Measurements from ENCODE around the gene TFAP2E. TPM values are rescaled to one million over a fixed set of nuclear protein-coding genes. Genes with fewer than 3 reads are reported as not detected.

TFAP2E gene
- total RNA-seq, 5 donors from 2014 or later (not counting 1 experiment from before 2014, with no cell fraction given) = 2.8 to 4.6 (median 3.1) TPM

DNA sequence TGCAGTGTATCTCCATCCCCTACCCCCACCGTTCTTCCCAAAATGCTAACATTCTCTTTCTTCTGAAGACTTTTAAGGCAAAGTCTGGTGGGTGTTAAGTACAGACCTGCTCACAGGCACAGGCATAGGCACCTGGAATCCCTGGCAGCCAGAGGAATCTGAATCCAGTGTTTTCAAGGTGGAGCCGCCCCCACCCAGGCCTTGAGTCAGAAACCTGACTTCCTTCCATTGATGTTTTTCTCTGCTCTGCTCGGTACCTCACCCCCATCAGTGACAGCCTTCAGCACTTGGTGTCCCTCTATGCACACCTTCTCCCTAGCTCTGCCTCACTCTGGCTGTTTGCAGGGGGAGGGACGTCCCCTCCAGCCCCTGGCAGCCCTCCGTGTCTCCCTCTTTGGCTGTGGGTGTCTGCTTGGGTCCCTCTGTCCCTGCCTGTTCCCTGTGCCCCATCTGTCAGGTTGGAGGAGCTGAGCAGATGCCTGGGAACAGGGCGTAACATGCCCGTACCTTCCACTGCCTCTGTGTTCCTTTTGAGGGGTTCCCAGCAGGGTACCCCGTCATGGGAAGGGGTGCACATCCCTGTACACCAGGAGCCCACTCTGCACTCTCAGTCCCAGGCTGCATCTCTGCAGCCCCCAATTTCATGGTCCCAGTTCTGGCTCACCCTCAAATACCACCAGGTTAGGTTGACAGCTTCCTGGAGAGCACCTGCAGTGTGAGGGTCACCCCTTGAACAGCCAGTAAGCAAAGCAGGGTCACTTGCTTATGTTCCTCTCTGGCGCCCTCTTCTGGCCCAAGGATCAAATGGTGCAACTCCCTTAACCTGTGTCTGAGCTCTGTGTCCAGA, 8.9 kb upstream of the TFAP2E start:
- ChIA-PET POLR2A (interaction anchor here in 1 of 2 donors (0.5 kb wide), 1 partner anchor 163 kb away, joined by 4 read pairs; no protein-coding TSS in a partner anchor), CTCF (interaction anchor here (0.9 to 2.1 kb wide), 19 partner anchors 8 to 163 kb away, joined by 3 to 56 read pairs (median 4); partner anchors contain the start of gene TFAP2E (in 1 of the 2))
- Histone ChIP-seq H3K36me3 (ENCODE audit: control insufficient read depth in 2 of 2, extremely low read depth in 1 of 2, insufficient read depth in 1 of 2, low read length in 1 of 2) (peaks cover 3 to 7% of the 10 kb centered on the region in 2 donors), H3K4me1 (ENCODE audit: control insufficient read depth in 1 of 2, extremely low read depth in 1 of 2, insufficient read depth in 2 of 2, low read length in 2 of 2) (peaks cover 0 to 16% of the 10 kb centered on the region in 2 experiments), H3K4me3 (ENCODE audit: control insufficient read depth in 1 of 2, extremely low read depth in 1 of 2, low read length in 1 of 2) (no peak overlapping the region), H3K27ac (ENCODE audit: low read length) (no peak overlapping the region), H3K9me3 (no peaks in the 10 kb centered on the region), H3K27me3 (replicated peaks in 1 of 2; ENCODE audit: control insufficient read depth in 2 of 2, extremely low read depth in 1 of 2, insufficient read depth in 2 of 2, low read length in 1 of 2) (no peaks in the 10 kb centered on the region)
- ATAC-seq (replicated peaks in 1 of 4) (peak; percentile 61 to 76 (median 70)), DNase-seq (peak; percentile 48 to 89 (median 73))
- 81% methylated on average over 5 of the region's 9 CpGs for WGBS (ENCODE audit: insufficient coverage)
- peak overlapping the region; percentile 56 to 76 for H3K27ac Mint-ChIP-seq
- H3K4me1 Mint-ChIP-seq = peaks cover 40 to 47% (median 44%) of the 10 kb centered on the region in 3 donors
- H3K27me3 Mint-ChIP-seq = no peaks in the 10 kb centered on the region
- H3K9me3 Mint-ChIP-seq = no peaks in the 10 kb centered on the region
- peaks cover 7% of the 10 kb centered on the region for H3K36me3 Mint-ChIP-seq
- peak overlapping the region in 1 of 3 donors; percentile 28 for H3K4me3 Mint-ChIP-seq

DNA sequence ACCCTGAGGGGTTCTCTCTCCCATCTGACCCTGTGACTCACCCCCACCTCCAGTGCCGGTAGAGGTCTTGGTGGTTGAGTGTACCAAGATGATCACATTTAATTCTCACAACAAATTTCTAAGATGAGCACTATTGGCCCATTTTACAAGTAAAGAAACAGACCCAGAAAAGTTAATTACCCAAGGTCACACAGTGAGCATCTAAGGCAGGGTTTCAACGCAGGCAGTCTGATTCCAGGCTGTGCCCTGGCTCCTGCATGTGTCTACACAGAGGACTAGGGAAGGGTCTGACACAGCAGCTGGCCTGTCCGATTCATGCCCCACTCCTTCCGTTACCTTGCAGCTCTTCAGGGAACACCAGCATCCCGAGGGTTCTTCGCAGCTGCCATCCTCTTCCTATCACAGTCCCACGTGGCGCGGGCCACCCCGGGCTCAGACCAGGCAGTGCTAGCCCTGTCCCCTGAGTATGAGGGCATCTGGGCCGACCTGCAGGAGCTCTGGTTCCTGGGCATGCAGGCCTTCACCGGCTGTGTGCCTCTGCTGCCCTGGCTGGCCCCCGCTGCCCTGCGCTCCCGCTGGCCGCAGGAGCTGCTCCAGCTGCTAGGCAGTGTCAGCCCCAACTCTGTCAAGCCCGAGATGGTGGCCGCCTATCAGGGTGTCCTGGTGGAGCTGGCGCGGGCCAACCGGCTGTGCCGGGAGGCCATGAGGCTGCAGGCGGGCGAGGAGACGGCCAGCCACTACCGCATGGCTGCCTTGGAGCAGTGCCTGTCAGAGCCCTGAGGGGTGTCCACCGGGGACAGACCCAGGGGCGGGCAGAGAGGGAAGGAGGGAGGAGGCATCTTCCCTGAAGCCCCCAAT, 8.0 kb upstream of the TFAP2E start:
- Mint-ChIP-seq H3K4me1 (peaks cover 32 to 40% (median 35%) of the 10 kb centered on the region in 3 donors), H3K27ac (peak overlapping the region in 1 of 2 donors; percentile 76), H3K36me3 (peaks cover 7% of the 10 kb centered on the region), H3K4me3 (no peak overlapping the region), H3K27me3 (no peaks in the 10 kb centered on the region), H3K9me3 (no peaks in the 10 kb centered on the region)
- Histone ChIP-seq H3K27ac (ENCODE audit: low read length) (no peak overlapping the region), H3K4me3 (ENCODE audit: control insufficient read depth in 1 of 2, extremely low read depth in 1 of 2, low read length in 1 of 2) (no peak overlapping the region), H3K36me3 (ENCODE audit: control insufficient read depth in 2 of 2, extremely low read depth in 1 of 2, insufficient read depth in 1 of 2, low read length in 1 of 2) (peaks cover 3 to 7% of the 10 kb centered on the region in 2 donors), H3K9me3 (no peaks in the 10 kb centered on the region), H3K27me3 (replicated peaks in 1 of 2; ENCODE audit: control insufficient read depth in 2 of 2, extremely low read depth in 1 of 2, insufficient read depth in 2 of 2, low read length in 1 of 2) (no peaks in the 10 kb centered on the region), H3K4me1 (ENCODE audit: control insufficient read depth in 1 of 2, extremely low read depth in 1 of 2, insufficient read depth in 2 of 2, low read length in 2 of 2) (peaks cover 0 to 15% of the 10 kb centered on the region in 2 experiments)
- CTCF ChIA-PET = interaction anchor here (0.5 to 2.1 kb wide), 21 partner anchors 8 to 1925 kb away, joined by 3 to 56 read pairs (median 4); partner anchors contain the start of gene TFAP2E (in 1 of the 2)
- DNase-seq = no peak
- WGBS (ENCODE audit: insufficient coverage) = 96% methylated on average over 24 of the region's 28 CpGs
- POLR2A ChIA-PET = interaction anchor here in 1 of 2 donors (0.5 kb wide), 1 partner anchor 163 kb away, joined by 4 read pairs; no protein-coding TSS in a partner anchor
- no peak for ATAC-seq (replicated peaks in 1 of 4)

DNA sequence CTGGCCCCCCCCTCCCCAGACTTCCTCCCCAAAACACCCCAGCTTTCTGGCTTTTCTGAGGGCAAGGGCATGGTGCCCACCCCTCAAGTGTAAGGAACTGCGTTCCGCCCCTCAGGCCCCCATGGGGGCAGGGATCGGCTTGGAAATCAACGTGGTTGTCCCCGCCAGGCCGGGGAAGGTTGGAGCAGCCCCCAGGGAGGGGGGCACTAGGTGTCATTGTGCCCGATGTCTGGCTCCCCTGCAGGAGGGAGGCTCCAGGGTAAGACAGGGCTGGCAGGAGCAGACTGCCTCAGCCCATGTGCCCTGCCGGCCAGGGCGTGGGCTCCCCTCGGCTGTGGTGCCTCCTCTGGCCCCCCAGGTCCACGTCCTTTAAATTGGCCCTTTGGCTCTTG, 7.4 kb upstream of the TFAP2E start:
- no peak overlapping the region for H3K27ac ChIP-seq (ENCODE audit: low read length)
- H3K4me3 Mint-ChIP-seq = no peak overlapping the region
- peaks cover 3 to 7% of the 10 kb centered on the region in 2 donors for H3K36me3 ChIP-seq (ENCODE audit: control insufficient read depth in 2 of 2, extremely low read depth in 1 of 2, insufficient read depth in 1 of 2, low read length in 1 of 2)
- peaks cover 7% of the 10 kb centered on the region for H3K36me3 Mint-ChIP-seq
- no peaks in the 10 kb centered on the region for H3K27me3 ChIP-seq (replicated peaks in 1 of 2; ENCODE audit: control insufficient read depth in 2 of 2, extremely low read depth in 1 of 2, insufficient read depth in 2 of 2, low read length in 1 of 2)
- peaks cover 0 to 15% of the 10 kb centered on the region in 2 experiments for H3K4me1 ChIP-seq (ENCODE audit: control insufficient read depth in 1 of 2, extremely low read depth in 1 of 2, insufficient read depth in 2 of 2, low read length in 2 of 2)
- H3K9me3 Mint-ChIP-seq = no peaks in the 10 kb centered on the region
- peaks cover 32 to 40% (median 35%) of the 10 kb centered on the region in 3 donors for H3K4me1 Mint-ChIP-seq
- DNase-seq = no peak
- H3K9me3 ChIP-seq = no peaks in the 10 kb centered on the region
- no peak overlapping the region for H3K27ac Mint-ChIP-seq
- no peak for ATAC-seq (replicated peaks in 1 of 4)
- 97% methylated on average over 11 of the region's 11 CpGs for WGBS (ENCODE audit: insufficient coverage)
- ChIA-PET POLR2A (no interaction called here), CTCF (interaction anchor here (0.5 to 2.1 kb wide), 9 partner anchors 30 to 1924 kb away, joined by 3 to 56 read pairs (median 4); no protein-coding TSS in a partner anchor)
- H3K4me3 ChIP-seq (ENCODE audit: control insufficient read depth in 1 of 2, extremely low read depth in 1 of 2, low read length in 1 of 2) = no peak overlapping the region
- H3K27me3 Mint-ChIP-seq = no peaks in the 10 kb centered on the region

DNA sequence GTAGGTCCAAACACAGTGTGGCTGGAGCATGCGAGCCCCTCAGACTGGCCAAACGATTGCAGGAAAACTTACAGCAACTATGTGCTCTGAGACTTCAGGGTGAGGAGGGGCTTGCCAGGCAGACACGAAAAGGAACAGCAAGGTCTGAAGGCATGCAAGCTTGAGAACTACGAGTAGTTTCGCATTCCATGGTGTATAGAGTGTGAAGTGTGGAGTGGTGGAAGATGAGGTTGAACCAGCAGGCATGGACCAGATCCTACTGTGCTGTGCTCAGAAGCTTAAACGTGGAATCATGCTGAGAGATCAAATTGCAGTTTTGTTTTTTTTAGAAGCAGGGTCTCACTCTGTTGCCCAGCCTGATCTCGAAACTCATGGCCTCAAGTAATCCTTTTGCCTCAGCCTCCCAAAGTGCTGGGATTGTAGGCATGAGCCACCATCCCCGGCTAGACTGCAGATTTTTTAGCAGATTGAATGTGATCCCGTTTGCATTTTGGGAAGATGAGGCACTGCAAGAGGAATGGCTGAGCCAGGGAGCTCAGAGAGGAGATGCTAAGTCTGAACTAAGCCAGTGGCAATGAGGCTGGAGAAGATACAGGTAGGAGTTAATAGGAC, 5.1 kb upstream of the TFAP2E start:
- no peaks in the 10 kb centered on the region for H3K9me3 ChIP-seq

DNA sequence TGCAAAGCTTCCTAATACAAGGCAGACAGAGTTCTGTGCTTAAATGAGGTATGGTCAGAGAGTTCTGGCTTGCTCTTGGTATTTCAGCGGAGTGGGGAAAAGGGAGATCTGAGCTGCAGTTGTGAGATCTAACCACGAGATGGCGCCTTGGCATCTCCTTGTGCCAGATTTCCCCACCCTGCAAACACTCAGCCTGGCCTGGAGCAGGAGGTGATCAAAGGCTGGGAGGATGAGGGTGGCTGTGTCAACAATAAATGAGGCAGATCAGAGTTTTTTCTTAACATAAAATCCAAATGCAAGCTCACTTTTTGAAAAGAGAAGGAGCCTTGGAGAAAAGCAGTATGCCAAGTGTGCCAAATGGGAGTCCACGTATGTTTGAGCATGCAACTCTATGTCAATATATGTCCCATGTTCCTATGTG, 4.1 kb upstream of the TFAP2E start:
- Mint-ChIP-seq H3K4me3 (no peak overlapping the region), H3K4me1 (peaks cover 13 to 20% (median 16%) of the 10 kb centered on the region in 3 donors), H3K27ac (no peak overlapping the region), H3K9me3 (no peaks in the 10 kb centered on the region), H3K27me3 (no peaks in the 10 kb centered on the region), H3K36me3 (peaks cover 7% of the 10 kb centered on the region)
- ChIA-PET POLR2A (interaction anchor here in 1 of 2 donors (0.5 kb wide), 2 partner anchors 14 to 148 kb away, joined by 3 read pairs; no protein-coding TSS in a partner anchor), CTCF (interaction anchor here (0.6 to 3.6 kb wide), 19 partner anchors 9 to 716 kb away, joined by 3 to 26 read pairs (median 5); no protein-coding TSS in a partner anchor)
- no peaks in the 10 kb centered on the region for H3K27me3 ChIP-seq (replicated peaks in 1 of 2; ENCODE audit: control insufficient read depth in 2 of 2, extremely low read depth in 1 of 2, insufficient read depth in 2 of 2, low read length in 1 of 2)
- H3K4me3 ChIP-seq (ENCODE audit: control insufficient read depth in 1 of 2, extremely low read depth in 1 of 2, low read length in 1 of 2) = no peak overlapping the region
- peaks cover 0 to 24% of the 10 kb centered on the region in 2 experiments for H3K4me1 ChIP-seq (ENCODE audit: control insufficient read depth in 1 of 2, extremely low read depth in 1 of 2, insufficient read depth in 2 of 2, low read length in 2 of 2)
- peak in 31 of 35 experiments; percentile 29 to 83 (median 53) for DNase-seq
- H3K9me3 ChIP-seq = no peaks in the 10 kb centered on the region
- H3K27ac ChIP-seq (ENCODE audit: low read length) = no peak overlapping the region
- 100% methylated on average over 1 of the region's 4 CpGs for WGBS (ENCODE audit: insufficient coverage)
- ATAC-seq (replicated peaks in 1 of 4) = peak; percentile 56 to 65 (median 64)
- peaks cover 3% of the 10 kb centered on the region in 2 donors for H3K36me3 ChIP-seq (ENCODE audit: control insufficient read depth in 2 of 2, extremely low read depth in 1 of 2, insufficient read depth in 1 of 2, low read length in 1 of 2)

More for the DNA sequence above, 5.1 kb upstream of the TFAP2E start:
- H3K9me3 Mint-ChIP-seq = no peaks in the 10 kb centered on the region
- no peak overlapping the region for H3K4me3 Mint-ChIP-seq
- H3K27ac Mint-ChIP-seq = no peak overlapping the region
- peaks cover 17 to 25% (median 19%) of the 10 kb centered on the region in 3 donors for H3K4me1 Mint-ChIP-seq
- no peak for ATAC-seq (replicated peaks in 1 of 4)
- DNase-seq = peak in 1 of 35 experiments; percentile 1
- ChIA-PET POLR2A (no interaction called here), CTCF (interaction anchor here (0.8 to 3.6 kb wide), 13 partner anchors 10 to 717 kb away, joined by 3 to 26 read pairs (median 6); no protein-coding TSS in a partner anchor)
- Histone ChIP-seq H3K27me3 (replicated peaks in 1 of 2; ENCODE audit: control insufficient read depth in 2 of 2, extremely low read depth in 1 of 2, insufficient read depth in 2 of 2, low read length in 1 of 2) (no peaks in the 10 kb centered on the region), H3K36me3 (ENCODE audit: control insufficient read depth in 2 of 2, extremely low read depth in 1 of 2, insufficient read depth in 1 of 2, low read length in 1 of 2) (peaks cover 3 to 5% of the 10 kb centered on the region in 2 donors), H3K4me1 (ENCODE audit: control insufficient read depth in 1 of 2, extremely low read depth in 1 of 2, insufficient read depth in 2 of 2, low read length in 2 of 2) (peaks cover 0 to 18% of the 10 kb centered on the region in 2 experiments), H3K27ac (ENCODE audit: low read length) (no peak overlapping the region), H3K4me3 (ENCODE audit: control insufficient read depth in 1 of 2, extremely low read depth in 1 of 2, low read length in 1 of 2) (no peak overlapping the region)
- WGBS (ENCODE audit: insufficient coverage) = 86% methylated on average over 9 of the region's 9 CpGs
- no peaks in the 10 kb centered on the region for H3K27me3 Mint-ChIP-seq
- H3K36me3 Mint-ChIP-seq = peaks cover 7% of the 10 kb centered on the region
